IPS DF 6.9 (cell line): ENCODE data around the gene DPY19L2.
"Not testable (repeated sequence)": the region's sequence is repeated elsewhere in the genome, so short reads cannot be mapped to it uniquely, and the experiment has no call there.

Experiments used
- DNase-seq: peaks from one replicate; pipeline ENCODE4 v3.0.0-alpha.2; 2013; ENCODE audit warnings: low read depth, low spot score
- H3K27ac ChIP-seq: one replicate; pipeline ENCODE4 v1.5.1; 2013; ENCODE audit warnings: low read length, control low read depth
- H3K27me3 ChIP-seq: 2 replicates; pipeline ENCODE4 v1.6.1; 2013; ENCODE audit warnings: mild to moderate bottlenecking, low read length; ENCODE audit not compliant: control insufficient read depth, insufficient read depth
- H3K36me3 ChIP-seq: 2 replicates; pipeline ENCODE4 v1.6.1; 2013; ENCODE audit warnings: low read length; ENCODE audit not compliant: control insufficient read depth, insufficient read depth
- H3K4me1 ChIP-seq: 2 replicates; pipeline ENCODE4 v1.6.1; 2013; ENCODE audit warnings: low read length; ENCODE audit not compliant: control insufficient read depth, insufficient read depth
- H3K4me3 ChIP-seq: 2 replicates; pipeline ENCODE4 v1.5.1; 2013; ENCODE audit warnings: mild to moderate bottlenecking, low read length
- H3K9me3 ChIP-seq: 2 replicates; pipeline ENCODE4 v1.6.1; 2013; ENCODE audit warnings: low read length, inconsistent platforms; ENCODE audit not compliant: control insufficient read depth, insufficient read depth
- WGBS: extraction: QIAGEN DNeasy Blood & Tissue Kit; methylation state at CpG from one replicate; pipeline ENCODE4 v1.1.7; 2013; ENCODE audit warnings: mixed read lengths, missing lambda C conversion rate; ENCODE audit not compliant: insufficient read length, insufficient coverage; 5-methylcytosine and 5-hydroxymethylcytosine counted together

The DPY19L2 gene

GRCh38 chr12:63663005-63663404 is 5.3 kb downstream of the DPY19L2 start:
- H3K27me3 ChIP-seq, H3K4me1 ChIP-seq, H3K27ac ChIP-seq, H3K4me3 ChIP-seq, H3K36me3 ChIP-seq, DNase-seq, H3K9me3 ChIP-seq: not testable (repeated sequence)
- no CpG with 5 or more reads among the region's 7 CpGs for WGBS

- no CpG with 5 or more reads among the region's 3 CpGs for WGBS
- not testable (repeated sequence) for H3K27ac ChIP-seq
These were observed 9.8 kb downstream of the DPY19L2 start for GRCh38 chr12:63658501-63658900.

GRCh38 chr12:63656407-63656806 is 11.9 kb downstream of the DPY19L2 start:
- not testable (repeated sequence) for H3K27me3 ChIP-seq, H3K27ac ChIP-seq, DNase-seq, H3K36me3 ChIP-seq, H3K4me1 ChIP-seq, H3K9me3 ChIP-seq, H3K4me3 ChIP-seq
- WGBS = no CpG with 5 or more reads among the region's 2 CpGs

More at GRCh38 chr12:63658501-63658900, 9.8 kb downstream of the DPY19L2 start:
- H3K9me3 ChIP-seq, H3K27me3 ChIP-seq, H3K36me3 ChIP-seq, H3K4me1 ChIP-seq, DNase-seq, H3K4me3 ChIP-seq: not testable (repeated sequence)

GRCh38 chr12:63655543-63656257 is 12.6 kb downstream of the DPY19L2 start:
- H3K36me3 ChIP-seq, H3K4me1 ChIP-seq, H3K27me3 ChIP-seq, H3K4me3 ChIP-seq, H3K9me3 ChIP-seq, DNase-seq, H3K27ac ChIP-seq: not testable (repeated sequence)
- WGBS = no CpG with 5 or more reads among the region's 5 CpGs

- H3K4me3 ChIP-seq, H3K4me1 ChIP-seq, DNase-seq, H3K36me3 ChIP-seq, H3K27ac ChIP-seq, H3K9me3 ChIP-seq, H3K27me3 ChIP-seq: not testable (repeated sequence)
- no CpG with 5 or more reads among the region's 5 CpGs for WGBS
These were observed 13.8 kb downstream of the DPY19L2 start for GRCh38 chr12:63654481-63654880.

- H3K36me3 ChIP-seq, DNase-seq, H3K4me1 ChIP-seq, H3K4me3 ChIP-seq, H3K27me3 ChIP-seq, H3K27ac ChIP-seq, H3K9me3 ChIP-seq: not testable (repeated sequence)
- no CpG with 5 or more reads among the region's 1 CpG for WGBS
These were observed 18.8 kb downstream of the DPY19L2 start for GRCh38 chr12:63649517-63649916.

GRCh38 chr12:63643381-63644140 is 24.7 kb downstream of the DPY19L2 start:
- H3K4me3 ChIP-seq, H3K4me1 ChIP-seq, H3K27ac ChIP-seq, H3K36me3 ChIP-seq, H3K9me3 ChIP-seq, DNase-seq, H3K27me3 ChIP-seq: not testable (repeated sequence)
- WGBS = no CpG with 5 or more reads among the region's 5 CpGs

GRCh38 chr12:63624258-63624657 is 44.0 kb downstream of the DPY19L2 start:
- not testable (repeated sequence) for H3K4me1 ChIP-seq, H3K36me3 ChIP-seq, H3K27me3 ChIP-seq, H3K9me3 ChIP-seq, H3K27ac ChIP-seq, H3K4me3 ChIP-seq, DNase-seq
- no CpG with 5 or more reads among the region's 4 CpGs for WGBS

- H3K9me3 ChIP-seq, DNase-seq, H3K4me1 ChIP-seq, H3K36me3 ChIP-seq, H3K27me3 ChIP-seq, H3K4me3 ChIP-seq, H3K27ac ChIP-seq: not testable (repeated sequence)
- WGBS = no CpG with 5 or more reads among the region's 1 CpG
These were observed 52.7 kb downstream of the DPY19L2 start for GRCh38 chr12:63615544-63615943.

- H3K36me3 ChIP-seq, H3K4me1 ChIP-seq, H3K9me3 ChIP-seq, H3K4me3 ChIP-seq, H3K27me3 ChIP-seq, H3K27ac ChIP-seq, DNase-seq: not testable (repeated sequence)
- no CpG with 5 or more reads among the region's 2 CpGs for WGBS
These were observed 57.0 kb downstream of the DPY19L2 start for GRCh38 chr12:63611285-63611684.

- H3K36me3 ChIP-seq, H3K4me1 ChIP-seq, H3K4me3 ChIP-seq, DNase-seq, H3K27me3 ChIP-seq, H3K27ac ChIP-seq, H3K9me3 ChIP-seq: not testable (repeated sequence)
These were observed 59.0 kb downstream of the DPY19L2 start for GRCh38 chr12:63609281-63609680.
